Rectal smooth muscle tissue (tissue), 1 donor: ENCODE results near the gene SIK3.

Source experiments
- H3K27ac ChIP-seq: one replicate; pipeline ENCODE4 v1.7.0; 2013; ENCODE audit warnings: low read depth, low read length, inconsistent platforms
- H3K27me3 ChIP-seq: one replicate; pipeline ENCODE4 v1.7.0; 2013; ENCODE audit warnings: low read length; ENCODE audit not compliant: control insufficient read depth, insufficient read depth
- H3K36me3 ChIP-seq: one replicate; pipeline ENCODE4 v1.7.0; 2013; ENCODE audit warnings: low read length; ENCODE audit not compliant: control insufficient read depth, insufficient read depth
- H3K4me1 ChIP-seq: one replicate; pipeline ENCODE4 v1.7.0; 2013; ENCODE audit warnings: low read length; ENCODE audit not compliant: control insufficient read depth, insufficient read depth
- H3K4me3 ChIP-seq: one replicate; pipeline ENCODE4 v1.7.0; 2013; ENCODE audit warnings: low read length
- H3K9ac ChIP-seq: one replicate; pipeline ENCODE4 v1.7.0; 2013; ENCODE audit warnings: low read length

SIK3 gene

DNA sequence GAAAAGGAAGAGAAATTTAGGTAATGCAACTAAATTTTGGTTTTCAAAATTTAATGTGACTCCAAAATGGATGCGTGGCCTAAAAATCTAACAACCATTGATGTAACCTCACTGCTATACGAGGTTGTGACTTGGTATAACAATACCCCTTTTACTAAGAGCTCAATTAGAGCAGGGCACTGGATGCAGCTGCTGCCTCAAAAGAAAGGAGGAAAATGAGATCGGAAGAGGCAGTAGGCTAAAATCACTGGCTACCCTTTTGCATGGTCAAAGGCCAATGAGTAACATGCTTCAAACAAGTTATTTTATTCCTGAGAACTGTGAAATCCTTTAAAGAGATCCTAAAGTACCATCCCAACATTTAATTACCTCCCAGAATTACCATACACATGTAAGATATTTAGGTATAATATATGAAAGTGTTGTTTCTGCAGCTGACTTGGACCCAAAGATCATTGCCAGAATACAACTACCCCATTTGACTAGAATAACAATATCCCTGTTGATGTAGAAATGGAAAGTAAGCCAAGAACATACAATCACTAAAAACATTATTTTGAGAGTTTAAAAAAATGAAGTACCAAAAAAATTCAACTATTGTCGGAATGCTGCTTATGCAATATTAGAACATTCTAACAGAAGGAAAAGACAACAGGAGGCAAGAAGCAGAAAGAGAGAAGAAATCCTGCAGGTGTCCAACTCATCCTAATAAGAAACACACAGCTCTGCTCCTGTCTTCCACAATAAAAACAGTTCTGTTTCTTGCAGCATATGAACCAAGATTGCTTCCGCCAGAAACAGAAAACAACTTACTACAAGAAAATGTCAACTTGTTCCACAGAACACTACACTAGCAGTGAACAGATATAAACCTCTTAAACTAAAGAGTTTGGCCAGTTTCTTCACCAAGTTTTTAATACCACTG is 15.0 kb downstream of the SIK3 start:
- Histone ChIP-seq H3K4me3 (no peak overlapping the region), H3K4me1 (peaks cover 4% of the 10 kb centered on the region), H3K9ac (no peak overlapping the region), H3K36me3 (no peaks in the 10 kb centered on the region), H3K27ac (no peak overlapping the region), H3K27me3 (no peaks in the 10 kb centered on the region)

- peaks cover 10% of the 10 kb centered on the region for H3K4me1 ChIP-seq
- no peak overlapping the region for H3K9ac ChIP-seq
- H3K4me3 ChIP-seq, result no peak overlapping the region
- no peaks in the 10 kb centered on the region for H3K36me3 ChIP-seq
- no peaks in the 10 kb centered on the region for H3K27me3 ChIP-seq
- no peak overlapping the region for H3K27ac ChIP-seq
These were observed 16.3 kb downstream of the SIK3 start for GRCh38 chr11:117081908-117082307.

GRCh38 chr11:117080370-117080769 is 17.9 kb downstream of the SIK3 start:
- Histone ChIP-seq H3K4me3 (no peak overlapping the region), H3K4me1 (peaks cover 12% of the 10 kb centered on the region), H3K27ac (no peak overlapping the region), H3K27me3 (no peaks in the 10 kb centered on the region), H3K9ac (no peak overlapping the region), H3K36me3 (no peaks in the 10 kb centered on the region)

- H3K36me3 ChIP-seq, result no peaks in the 10 kb centered on the region
- no peak overlapping the region for H3K4me3 ChIP-seq
- H3K27me3 ChIP-seq, result no peaks in the 10 kb centered on the region
- no peak overlapping the region for H3K9ac ChIP-seq
- H3K27ac ChIP-seq, result no peak overlapping the region
- H3K4me1 ChIP-seq, result peaks cover 22% of the 10 kb centered on the region
These were observed 21.1 kb downstream of the SIK3 start for GRCh38 chr11:117076941-117077691.

DNA sequence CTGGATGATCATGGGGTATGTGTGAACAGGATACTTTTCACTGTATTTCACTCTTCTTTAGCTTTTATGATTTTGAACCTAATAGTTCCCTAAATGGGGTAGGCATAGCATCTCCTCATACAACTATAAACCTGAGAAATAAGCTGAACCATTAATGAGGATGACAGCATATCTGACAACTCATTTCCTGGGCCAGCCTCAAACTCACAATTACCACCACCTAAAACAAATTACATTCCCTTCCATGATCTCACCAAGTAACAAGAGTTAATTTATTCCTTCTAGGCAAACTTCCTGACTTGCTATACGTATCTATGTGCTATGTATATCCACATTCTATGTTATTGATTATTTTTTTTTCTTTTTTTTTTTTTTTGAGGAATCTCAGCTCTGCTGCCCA is 23.0 kb downstream of the SIK3 start:
- Histone ChIP-seq H3K4me3 (no peak overlapping the region), H3K36me3 (no peaks in the 10 kb centered on the region), H3K27ac (no peak overlapping the region), H3K27me3 (no peaks in the 10 kb centered on the region), H3K9ac (no peak overlapping the region), H3K4me1 (peaks cover 28% of the 10 kb centered on the region)

- H3K4me1 ChIP-seq, result peaks cover 28% of the 10 kb centered on the region
- H3K36me3 ChIP-seq, result no peaks in the 10 kb centered on the region
- no peak overlapping the region for H3K9ac ChIP-seq
- H3K4me3 ChIP-seq, result no peak overlapping the region
- H3K27ac ChIP-seq, result no peak overlapping the region
- no peaks in the 10 kb centered on the region for H3K27me3 ChIP-seq
These were observed 24.1 kb downstream of the SIK3 start for GRCh38 chr11:117074119-117074518.

- Histone ChIP-seq H3K4me3 (no peak overlapping the region), H3K4me1 (peaks cover 28% of the 10 kb centered on the region), H3K36me3 (no peaks in the 10 kb centered on the region), H3K27me3 (no peaks in the 10 kb centered on the region), H3K9ac (no peak overlapping the region), H3K27ac (peak overlapping the region; percentile 23)
These were observed 24.7 kb downstream of the SIK3 start for GRCh38 chr11:117073539-117073938.

- Histone ChIP-seq H3K27me3 (no peaks in the 10 kb centered on the region), H3K27ac (peak overlapping the region; percentile 23), H3K36me3 (no peaks in the 10 kb centered on the region), H3K9ac (no peak overlapping the region), H3K4me3 (no peak overlapping the region), H3K4me1 (peaks cover 28% of the 10 kb centered on the region)
These were observed 25.4 kb downstream of the SIK3 start for GRCh38 chr11:117072517-117073461.

DNA sequence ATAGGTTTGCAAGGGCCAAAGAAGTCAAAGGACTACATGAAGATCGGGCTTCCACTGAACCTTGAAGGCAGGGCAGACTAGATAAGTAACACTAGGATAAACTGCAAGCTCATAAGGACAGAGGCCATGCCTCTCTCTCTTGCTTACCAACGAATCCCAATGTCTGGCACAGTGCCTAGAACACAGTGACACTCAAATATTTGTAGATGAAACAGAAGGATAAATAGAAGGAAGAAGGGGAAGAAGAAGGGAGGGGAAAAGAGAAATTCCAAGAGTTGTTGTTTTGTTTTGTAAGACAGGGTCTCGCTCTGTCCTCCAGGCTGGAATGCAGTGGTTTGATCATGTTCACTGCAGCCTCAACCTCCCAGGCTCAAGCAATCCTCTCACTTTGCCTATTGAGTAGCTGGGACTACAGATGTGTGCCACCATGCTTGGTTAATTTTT is 26.9 kb downstream of the SIK3 start:
- H3K9ac ChIP-seq, result no peak overlapping the region
- peaks cover 20% of the 10 kb centered on the region for H3K4me1 ChIP-seq

DNA sequence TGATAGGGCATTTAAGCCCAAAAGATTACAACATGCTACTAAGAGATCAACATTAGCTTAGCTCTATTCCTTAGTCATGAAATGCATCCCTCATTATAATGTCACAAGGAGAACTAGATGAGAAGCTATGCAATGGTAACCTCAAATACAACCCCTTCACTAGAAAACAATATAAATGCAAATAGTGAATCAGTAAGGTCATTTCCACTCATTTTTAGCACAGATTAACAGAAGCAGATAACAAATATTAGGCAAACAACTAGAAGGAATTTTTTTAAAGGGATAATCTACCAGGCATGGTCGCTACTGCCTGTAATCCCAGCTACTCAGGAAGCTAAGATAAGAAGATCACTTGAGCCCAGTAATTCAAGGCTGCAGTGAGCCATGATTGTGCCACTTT is 28.2 kb downstream of the SIK3 start:
- H3K4me3 ChIP-seq, result no peak overlapping the region
- H3K27ac ChIP-seq, result no peak overlapping the region
- H3K36me3 ChIP-seq, result no peaks in the 10 kb centered on the region
- peaks cover 20% of the 10 kb centered on the region for H3K4me1 ChIP-seq
- no peak overlapping the region for H3K9ac ChIP-seq
- no peaks in the 10 kb centered on the region for H3K27me3 ChIP-seq

More for the DNA sequence above, 26.9 kb downstream of the SIK3 start:
- Histone ChIP-seq H3K36me3 (no peaks in the 10 kb centered on the region), H3K27ac (no peak overlapping the region), H3K4me3 (no peak overlapping the region), H3K27me3 (no peaks in the 10 kb centered on the region)

GRCh38 chr11:117068303-117068860 is 29.8 kb downstream of the SIK3 start:
- Histone ChIP-seq H3K4me3 (no peak overlapping the region), H3K27me3 (no peaks in the 10 kb centered on the region), H3K27ac (no peak overlapping the region), H3K36me3 (no peaks in the 10 kb centered on the region), H3K9ac (no peak overlapping the region), H3K4me1 (peaks cover 16% of the 10 kb centered on the region)
